Neutrophil (primary cell): ENCODE measurements around the gene ITIH2.

Experiments
- H3K27ac ChIP-seq: fragments of 200-600 bp; sonication (generic); 2 replicates; pipeline ENCODE4 v1.5.1; 2016; ENCODE audit warnings: mild to moderate bottlenecking, moderate library complexity
- H3K27me3 ChIP-seq: fragments of 200-600 bp; sonication (generic); 2 replicates; pipeline ENCODE4 v1.6.0; 2016; ENCODE audit warnings: mild to moderate bottlenecking
- H3K36me3 ChIP-seq: fragments of 200-600 bp; sonication (generic); 2 replicates; pipeline ENCODE4 v1.5.1; 2017
- H3K4me1 ChIP-seq, 2 experiments: fragments of 200-600 bp in 1 of 2; sonication (generic) in 1 of 2; 1 replicate in 1 of 2; 2 replicates in 1 of 2; pipeline versions ENCODE4 v1.5.1 to v1.6.1; 2013 to 2016; ENCODE audit warnings: low read depth in 1 of 2, low read length in 1 of 2, mild to moderate bottlenecking in 1 of 2, moderate library complexity in 1 of 2; ENCODE audit not compliant: control insufficient read depth in 1 of 2, insufficient read depth in 1 of 2
- H3K4me3 ChIP-seq, 2 experiments: fragments of 200-600 bp in 1 of 2; sonication (generic) in 1 of 2; 1 replicate in 1 of 2; 2 replicates in 1 of 2; pipeline ENCODE4 v1.5.1; 2013 to 2016; ENCODE audit warnings: low read depth in 1 of 2, low read length in 1 of 2, mild to moderate bottlenecking in 1 of 2, moderate library complexity in 1 of 2
- H3K9me3 ChIP-seq: fragments of 200-600 bp; sonication (generic); 2 replicates; pipeline ENCODE4 v1.5.1; 2016
- TF ChIP-seq, protein P1 (sequence below): fragments of 200-600 bp; sonication (generic); IDR thresholded peaks from 2 replicates; pipeline ENCODE4 v1.5.1; 2016; ENCODE audit warnings: antibody characterized with exemption

Gene ITIH2

DNA sequence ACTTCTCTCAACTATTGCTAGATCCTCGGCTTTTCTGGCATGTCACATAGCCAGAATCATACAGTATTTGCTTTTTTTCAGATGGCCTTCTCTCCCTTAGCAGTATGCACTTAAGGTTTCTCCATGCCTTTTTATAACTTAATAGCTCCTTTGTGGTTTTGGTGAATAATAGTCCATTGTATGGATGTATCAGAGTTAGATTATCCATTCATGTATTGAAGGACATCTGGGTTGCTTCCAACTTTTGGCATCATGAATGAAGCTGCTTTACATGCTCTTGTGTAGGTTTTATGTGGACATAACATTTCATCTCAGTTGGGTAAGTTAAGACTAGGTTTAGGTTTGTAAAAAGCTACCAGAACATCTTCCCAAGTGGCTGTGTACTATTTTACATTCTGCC lies 89.4 kb downstream of the ITIH2 start:
- TF ChIP-seq, protein P1, sequence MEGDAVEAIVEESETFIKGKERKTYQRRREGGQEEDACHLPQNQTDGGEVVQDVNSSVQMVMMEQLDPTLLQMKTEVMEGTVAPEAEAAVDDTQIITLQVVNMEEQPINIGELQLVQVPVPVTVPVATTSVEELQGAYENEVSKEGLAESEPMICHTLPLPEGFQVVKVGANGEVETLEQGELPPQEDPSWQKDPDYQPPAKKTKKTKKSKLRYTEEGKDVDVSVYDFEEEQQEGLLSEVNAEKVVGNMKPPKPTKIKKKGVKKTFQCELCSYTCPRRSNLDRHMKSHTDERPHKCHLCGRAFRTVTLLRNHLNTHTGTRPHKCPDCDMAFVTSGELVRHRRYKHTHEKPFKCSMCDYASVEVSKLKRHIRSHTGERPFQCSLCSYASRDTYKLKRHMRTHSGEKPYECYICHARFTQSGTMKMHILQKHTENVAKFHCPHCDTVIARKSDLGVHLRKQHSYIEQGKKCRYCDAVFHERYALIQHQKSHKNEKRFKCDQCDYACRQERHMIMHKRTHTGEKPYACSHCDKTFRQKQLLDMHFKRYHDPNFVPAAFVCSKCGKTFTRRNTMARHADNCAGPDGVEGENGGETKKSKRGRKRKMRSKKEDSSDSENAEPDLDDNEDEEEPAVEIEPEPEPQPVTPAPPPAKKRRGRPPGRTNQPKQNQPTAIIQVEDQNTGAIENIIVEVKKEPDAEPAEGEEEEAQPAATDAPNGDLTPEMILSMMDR, result no peak
- Histone ChIP-seq H3K36me3 (peaks cover 10% of the 10 kb centered on the region), H3K27me3 (no peaks in the 10 kb centered on the region), H3K27ac (no peak overlapping the region), H3K4me1 (peaks cover 17 to 19% of the 10 kb centered on the region in 2 experiments), H3K9me3 (no peaks in the 10 kb centered on the region), H3K4me3 (no peak overlapping the region)

DNA sequence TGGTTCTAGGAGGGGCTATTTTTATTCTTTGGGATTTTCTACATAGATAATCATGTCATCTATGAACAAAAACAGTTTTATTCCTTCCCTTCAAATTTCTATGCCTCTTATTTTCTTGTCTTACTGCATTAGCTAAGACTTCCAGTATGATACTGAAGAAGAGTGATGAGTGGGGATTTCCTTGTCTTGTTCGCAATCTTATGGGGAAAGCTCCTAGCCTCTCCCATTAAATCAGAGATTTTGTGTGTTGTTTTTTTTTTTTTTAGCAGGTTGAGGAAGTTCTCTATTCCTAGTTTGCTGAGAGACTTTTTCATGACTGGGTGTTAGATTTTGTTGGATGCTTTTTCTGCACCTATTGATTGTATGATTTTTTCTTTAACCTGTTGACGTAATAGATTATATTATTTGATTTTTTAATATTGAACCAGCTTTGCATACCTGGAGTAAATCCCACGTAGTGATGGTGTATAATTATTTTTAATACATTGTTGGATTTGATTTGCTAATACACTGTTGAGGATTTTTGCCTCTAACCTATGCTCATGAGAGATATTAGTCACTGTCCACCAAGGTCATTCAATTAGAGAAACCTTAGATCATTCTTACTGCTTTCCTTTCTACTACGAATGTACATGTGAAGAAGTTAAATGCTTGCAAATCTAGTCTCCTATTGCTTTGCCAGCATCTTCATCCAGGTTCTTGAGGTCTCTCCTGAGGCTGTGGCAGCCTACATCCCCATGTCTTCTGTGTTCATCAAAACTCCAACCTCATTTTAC lies 91.3 kb downstream of the ITIH2 start:
- peaks cover 24% of the 10 kb centered on the region for H3K36me3 ChIP-seq
- peaks cover 4 to 6% of the 10 kb centered on the region in 2 experiments for H3K4me1 ChIP-seq
- no peaks in the 10 kb centered on the region for H3K9me3 ChIP-seq
- no peak overlapping the region for H3K27ac ChIP-seq
- TF ChIP-seq, protein P1, result no peak
- no peaks in the 10 kb centered on the region for H3K27me3 ChIP-seq
- H3K4me3 ChIP-seq, result no peak overlapping the region

DNA sequence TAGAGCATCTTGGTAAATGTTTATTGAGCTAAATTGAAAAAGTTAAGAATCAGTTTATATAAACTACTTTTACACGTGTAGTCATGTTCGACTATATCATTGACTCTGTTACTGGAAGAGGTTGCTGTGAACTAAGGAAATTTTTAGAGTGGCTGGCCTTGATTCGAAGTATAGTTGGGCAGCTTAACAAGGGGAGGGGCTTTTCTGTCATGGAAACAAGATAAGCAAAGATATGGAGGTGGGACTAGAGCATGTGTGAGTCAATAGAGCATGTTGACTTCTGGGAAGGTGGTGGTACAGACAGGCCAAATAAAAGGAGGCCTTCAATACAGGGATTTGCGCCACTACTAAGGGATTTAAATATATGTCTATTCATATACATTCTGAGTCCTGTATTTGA lies 92.5 kb downstream of the ITIH2 start:
- H3K27ac ChIP-seq, result no peak overlapping the region
- H3K4me1 ChIP-seq, result no peaks in the 10 kb centered on the region
- TF ChIP-seq, protein P1, result no peak
- no peak overlapping the region for H3K4me3 ChIP-seq
- H3K36me3 ChIP-seq, result peaks cover 36% of the 10 kb centered on the region
- H3K27me3 ChIP-seq, result no peaks in the 10 kb centered on the region
- H3K9me3 ChIP-seq, result no peaks in the 10 kb centered on the region

DNA sequence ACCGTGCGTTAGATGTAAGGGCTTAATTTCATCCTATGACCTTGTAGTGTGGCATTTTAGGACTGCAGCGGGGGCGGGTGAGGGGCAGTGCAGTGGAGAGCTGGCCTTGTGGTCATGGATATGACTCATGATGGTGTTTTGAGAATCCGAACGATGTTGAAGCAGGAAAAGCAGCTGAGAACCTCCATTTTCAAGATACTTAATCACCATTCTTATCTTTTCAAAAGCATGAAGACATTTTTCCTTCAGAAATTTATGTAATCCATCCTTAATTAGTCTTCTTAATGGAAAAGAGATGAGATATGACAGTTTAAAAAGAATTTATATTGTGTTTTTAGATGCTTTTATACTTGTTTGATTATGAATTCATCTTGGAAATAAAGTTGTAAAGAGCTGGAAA lies 94.5 kb downstream of the ITIH2 start:
- H3K9me3 ChIP-seq, result no peaks in the 10 kb centered on the region
- H3K27ac ChIP-seq, result no peak overlapping the region
- H3K4me3 ChIP-seq, result no peak overlapping the region
- H3K27me3 ChIP-seq, result no peaks in the 10 kb centered on the region
- H3K4me1 ChIP-seq, result no peaks in the 10 kb centered on the region
- peaks cover 56% of the 10 kb centered on the region for H3K36me3 ChIP-seq
- TF ChIP-seq, protein P1, result no peak
